ENCODE data around the gene PUSL1.

- TF ChIP-seq GATA2 (IDR thresholded peaks at IDR 0.05; ENCODE audit: low read depth, low read length) (no peak), GATA3 (IDR thresholded peaks at IDR 0.05; ENCODE audit: low read depth, low read length) (no peak)
Measured at GRCh38 chr1:1332774-1333480, 24.5 kb downstream of the PUSL1 start.

All from SH-SY5Y (cell line).